ENCODE measurements around the gene NCCRP1. TPM values are rescaled to one million over a fixed set of nuclear protein-coding genes. Genes with fewer than 3 reads are reported as not detected.

The NCCRP1 gene
- total RNA-seq, 1 donor from 2014 or later: 0.61 TPM

DNA sequence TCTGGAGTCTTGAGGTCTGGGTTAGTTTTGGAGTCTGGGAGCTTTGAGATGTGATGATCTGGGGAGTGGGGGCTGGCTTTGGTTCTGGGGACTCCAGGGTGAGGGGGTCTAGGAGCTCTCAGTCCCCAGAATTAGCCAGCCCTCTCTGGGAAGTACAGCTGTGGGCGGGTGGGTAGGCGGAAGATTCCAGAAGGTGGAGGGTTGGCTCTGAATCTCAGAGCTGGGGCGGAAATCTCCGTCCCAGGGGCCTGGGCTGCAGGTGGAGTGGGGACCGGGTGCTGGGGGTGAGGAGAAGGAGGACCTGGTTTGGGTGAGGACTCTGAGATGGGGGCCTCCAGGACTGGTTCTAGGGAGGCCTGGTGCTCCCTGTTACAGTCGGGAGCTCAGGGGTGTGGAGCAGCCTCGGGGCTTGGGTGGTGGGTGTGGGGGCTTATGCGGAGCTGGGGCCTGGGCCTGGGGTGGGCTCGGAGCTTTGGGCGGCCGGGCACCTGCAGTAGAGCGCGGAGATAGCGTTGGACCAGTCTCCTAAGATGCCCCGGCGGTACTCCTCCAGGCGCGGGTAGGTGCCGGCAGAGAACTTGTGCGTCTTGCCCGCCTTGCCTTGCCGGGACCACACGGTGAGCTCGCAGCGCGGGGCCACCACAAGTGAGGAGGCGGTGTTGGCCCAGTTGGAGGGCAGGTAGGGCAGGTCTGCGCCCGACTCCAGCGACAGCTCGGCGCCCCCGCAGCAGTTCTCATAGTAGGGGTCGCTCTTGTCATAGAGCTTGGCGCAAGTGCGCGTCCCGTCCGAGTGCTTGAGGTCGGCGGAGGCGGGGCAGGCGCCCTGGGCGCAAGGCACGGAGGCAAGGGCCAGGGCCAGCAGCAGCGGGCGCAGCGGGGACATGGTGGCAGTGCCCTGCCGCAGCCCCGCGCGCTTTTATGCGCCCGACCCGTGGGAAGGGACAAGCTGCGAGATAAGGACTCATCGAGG lies 6.9 kb downstream of the NCCRP1 start, which contains the start of gene SYCN:
Gene SYCN (minus strand): TSS at position 892 of the 970 bp plus-strand sequence. CDS start 9 bp downstream, at position 883.
- no peaks in the 10 kb centered on the region for H3K9me3 Mint-ChIP-seq (ENCODE audit: unreplicated experiment)
- no peak within 1 kb of the TSS for H3K27ac Mint-ChIP-seq (ENCODE audit: unreplicated experiment)
- no peak for TF ChIP-seq CTCF (IDR thresholded peaks at IDR 0.05; ENCODE audit: partially characterized antibody, unreplicated experiment)
- H3K4me1 Mint-ChIP-seq (ENCODE audit: low read depth, unreplicated experiment): peaks cover 11% of the 10 kb centered on the region
- H3K4me3 Mint-ChIP-seq (ENCODE audit: unreplicated experiment): no peak within 1 kb of the TSS
- DNase-seq: no peak
- H3K36me3 Mint-ChIP-seq (ENCODE audit: unreplicated experiment): no peaks in the 10 kb centered on the region
- peaks cover 5% of the 10 kb centered on the region for H3K27me3 Mint-ChIP-seq (ENCODE audit: unreplicated experiment)

- peaks cover 5% of the 10 kb centered on the region for H3K27me3 Mint-ChIP-seq (ENCODE audit: unreplicated experiment)
Measured at GRCh38 chr19:39205449-39205764, 8.6 kb downstream of the NCCRP1 start.

GRCh38 chr19:39206122-39206521 lies 9.4 kb downstream of the NCCRP1 start:
- H3K9me3 Mint-ChIP-seq (ENCODE audit: unreplicated experiment): no peaks in the 10 kb centered on the region
- H3K4me1 Mint-ChIP-seq (ENCODE audit: low read depth, unreplicated experiment): peaks cover 7% of the 10 kb centered on the region
- DNase-seq: no peak
- no peak overlapping the region for H3K27ac Mint-ChIP-seq (ENCODE audit: unreplicated experiment)
- no peak overlapping the region for H3K4me3 Mint-ChIP-seq (ENCODE audit: unreplicated experiment)
- peaks cover 5% of the 10 kb centered on the region for H3K27me3 Mint-ChIP-seq (ENCODE audit: unreplicated experiment)
- H3K36me3 Mint-ChIP-seq (ENCODE audit: unreplicated experiment): no peaks in the 10 kb centered on the region
- no peak for TF ChIP-seq CTCF (IDR thresholded peaks at IDR 0.05; ENCODE audit: partially characterized antibody, unreplicated experiment)

More at GRCh38 chr19:39205449-39205764, 8.6 kb downstream of the NCCRP1 start:
- no peaks in the 10 kb centered on the region for H3K36me3 Mint-ChIP-seq (ENCODE audit: unreplicated experiment)
- H3K4me1 Mint-ChIP-seq (ENCODE audit: low read depth, unreplicated experiment): peaks cover 14% of the 10 kb centered on the region
- no peak for TF ChIP-seq CTCF (IDR thresholded peaks at IDR 0.05; ENCODE audit: partially characterized antibody, unreplicated experiment)
- no peak overlapping the region for H3K4me3 Mint-ChIP-seq (ENCODE audit: unreplicated experiment)
- no peaks in the 10 kb centered on the region for H3K9me3 Mint-ChIP-seq (ENCODE audit: unreplicated experiment)
- DNase-seq: no peak
- no peak overlapping the region for H3K27ac Mint-ChIP-seq (ENCODE audit: unreplicated experiment)

GRCh38 chr19:39207293-39207836 lies 10.6 kb downstream of the NCCRP1 start:
- H3K9me3 Mint-ChIP-seq (ENCODE audit: unreplicated experiment): no peaks in the 10 kb centered on the region
- peaks cover 2% of the 10 kb centered on the region for H3K4me1 Mint-ChIP-seq (ENCODE audit: low read depth, unreplicated experiment)
- DNase-seq: no peak
- H3K36me3 Mint-ChIP-seq (ENCODE audit: unreplicated experiment): no peaks in the 10 kb centered on the region
- H3K27ac Mint-ChIP-seq (ENCODE audit: unreplicated experiment): no peak overlapping the region
- no peak for TF ChIP-seq CTCF (IDR thresholded peaks at IDR 0.05; ENCODE audit: partially characterized antibody, unreplicated experiment)
- no peak overlapping the region for H3K4me3 Mint-ChIP-seq (ENCODE audit: unreplicated experiment)
- peaks cover 5% of the 10 kb centered on the region for H3K27me3 Mint-ChIP-seq (ENCODE audit: unreplicated experiment)
